Activated CD4-positive, alpha-beta T cell treated with anti-CD3 and anti-CD28 coated beads for 36 hours (primary cell): ENCODE results near the gene HDAC4. TPM values are rescaled to one million over a fixed set of nuclear protein-coding genes. Genes with fewer than 3 reads are reported as not detected.
A peak's percentile ranks its signal among the peaks of the same experiment; 100 is the strongest.

ENCODE experiments used
- ATAC-seq: fragments of 200-7000 bp; cut with Tn5 transposase; one replicate; pipeline ENCODE4 v1.10.0; 2021; ENCODE audit warnings: mild to moderate bottlenecking, moderate library complexity
- CTCF ChIA-PET: fragments of 350-600 bp; sonication (Branson Sonifier 250); formaldehyde crosslinking; loops from one replicate; lab custom pipeline; 2021; ENCODE audit warnings: antibody characterized with exemption; lab: Charles Lee
- POLR2A ChIA-PET: fragments of 350-600 bp; sonication (Branson Sonifier 250); formaldehyde crosslinking; loops from one replicate; lab custom pipeline; 2021; ENCODE audit warnings: antibody characterized with exemption, inconsistent platforms; lab: Charles Lee
- DNase-seq: peaks from one replicate; pipeline ENCODE4 v3.0.0-alpha.2; 2020
- H3K27ac Mint-ChIP-seq: one replicate; pipeline ENCODE4 v1.8.0; 2021; ENCODE audit warnings: mixed read lengths
- H3K27me3 Mint-ChIP-seq: one replicate; pipeline ENCODE4 v1.8.0; 2021; ENCODE audit warnings: mixed read lengths
- H3K36me3 Mint-ChIP-seq: one replicate; pipeline ENCODE4 v1.8.0; 2021; ENCODE audit warnings: low read depth, mixed read lengths
- H3K4me1 Mint-ChIP-seq: one replicate; pipeline ENCODE4 v1.8.0; 2021; ENCODE audit warnings: mixed read lengths
- H3K4me3 Mint-ChIP-seq: one replicate; pipeline ENCODE4 v1.8.0; 2021; ENCODE audit warnings: mild to moderate bottlenecking, moderate library complexity, mixed read lengths
- H3K9me3 Mint-ChIP-seq: one replicate; pipeline ENCODE4 v1.8.0; 2021; ENCODE audit warnings: low read depth, mixed read lengths
- intact Hi-C, 2 experiments: fragments of 100-400 bp; cut with DNase I in 1 of 2; cut with micrococcal nuclease in 1 of 2; formaldehyde crosslinking; loops; one replicate each; pipeline versions ENCODE4 v1.14.2 to v1.15.1; 2022 to 2024; cut with DNase I, micrococcal nuclease
- total RNA-seq, 2 experiments: library from RNA; stranded (reverse); gene quantifications; one replicate each; pipeline ENCODE4 v1.2.3, GENCODE V29; 2021

HDAC4 gene
- total RNA-seq, 2 experiments from 2014 or later: 25.4 to 30.4 TPM

DNA sequence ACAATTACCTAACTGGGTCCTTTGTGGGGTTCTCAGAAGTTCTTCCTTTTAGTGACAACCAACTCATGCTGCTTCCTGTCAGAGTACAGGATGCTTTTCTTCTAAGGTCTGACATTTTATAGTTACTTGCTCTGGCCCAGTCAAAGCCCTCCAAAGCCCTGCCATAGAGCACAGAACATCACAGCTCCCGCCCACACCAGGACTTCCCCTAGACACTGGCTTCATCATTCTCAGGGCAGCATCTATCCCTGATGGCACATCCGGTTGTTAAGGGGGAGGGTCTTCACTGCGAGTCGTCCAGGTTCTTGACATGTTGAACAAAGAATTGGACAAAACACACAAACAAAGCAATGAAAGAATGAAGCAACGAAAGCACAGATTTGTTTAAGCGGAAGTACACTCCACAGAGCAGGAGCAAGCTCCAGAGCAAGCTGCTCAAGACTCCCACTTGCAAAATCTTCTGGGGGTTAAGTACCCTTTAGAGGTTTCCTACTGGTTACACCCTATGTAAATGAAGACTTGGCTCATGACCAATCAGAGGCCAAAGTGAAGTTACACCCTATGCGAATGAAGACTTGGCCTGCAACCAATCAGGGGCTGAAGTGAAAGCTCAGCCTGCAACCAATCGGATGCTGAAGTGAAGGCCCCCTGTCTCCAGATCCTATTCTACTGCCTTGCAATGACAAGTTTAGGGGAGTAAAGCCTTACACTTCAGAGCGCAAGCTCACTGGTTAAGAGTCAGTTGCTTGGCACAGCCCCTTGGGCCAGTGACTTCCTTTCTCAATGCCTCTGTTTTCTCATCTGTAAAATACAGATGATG, 79.0 kb downstream of the HDAC4 start:
- Mint-ChIP-seq H3K9me3 (no peaks in the 10 kb centered on the region), H3K27me3 (peaks cover 5% of the 10 kb centered on the region), H3K4me3 (peak overlapping the region; percentile 39), H3K36me3 (peaks cover 33% of the 10 kb centered on the region), H3K4me1 (peaks cover 80% of the 10 kb centered on the region), H3K27ac (peak overlapping the region; percentile 91)
- POLR2A ChIA-PET: interaction anchor here (0.5 to 1.3 kb wide), 4 partner anchors 14 to 59 kb away, joined by 4 to 6 read pairs (median 5); no protein-coding TSS in a partner anchor
- DNase-seq: peak; percentile 87
- intact Hi-C loops: loop anchor here (1.0 to 5.0 kb wide), 4 partner anchors 24 to 79 kb away; partner anchors contain the start of gene HDAC4 (in 1 of the 2)
- ATAC-seq: peak; percentile 94
- CTCF ChIA-PET: interaction anchor here (0.6 to 1.7 kb wide), 5 partner anchors 24 to 60 kb away, joined by 3 to 6 read pairs (median 4); no protein-coding TSS in a partner anchor

DNA sequence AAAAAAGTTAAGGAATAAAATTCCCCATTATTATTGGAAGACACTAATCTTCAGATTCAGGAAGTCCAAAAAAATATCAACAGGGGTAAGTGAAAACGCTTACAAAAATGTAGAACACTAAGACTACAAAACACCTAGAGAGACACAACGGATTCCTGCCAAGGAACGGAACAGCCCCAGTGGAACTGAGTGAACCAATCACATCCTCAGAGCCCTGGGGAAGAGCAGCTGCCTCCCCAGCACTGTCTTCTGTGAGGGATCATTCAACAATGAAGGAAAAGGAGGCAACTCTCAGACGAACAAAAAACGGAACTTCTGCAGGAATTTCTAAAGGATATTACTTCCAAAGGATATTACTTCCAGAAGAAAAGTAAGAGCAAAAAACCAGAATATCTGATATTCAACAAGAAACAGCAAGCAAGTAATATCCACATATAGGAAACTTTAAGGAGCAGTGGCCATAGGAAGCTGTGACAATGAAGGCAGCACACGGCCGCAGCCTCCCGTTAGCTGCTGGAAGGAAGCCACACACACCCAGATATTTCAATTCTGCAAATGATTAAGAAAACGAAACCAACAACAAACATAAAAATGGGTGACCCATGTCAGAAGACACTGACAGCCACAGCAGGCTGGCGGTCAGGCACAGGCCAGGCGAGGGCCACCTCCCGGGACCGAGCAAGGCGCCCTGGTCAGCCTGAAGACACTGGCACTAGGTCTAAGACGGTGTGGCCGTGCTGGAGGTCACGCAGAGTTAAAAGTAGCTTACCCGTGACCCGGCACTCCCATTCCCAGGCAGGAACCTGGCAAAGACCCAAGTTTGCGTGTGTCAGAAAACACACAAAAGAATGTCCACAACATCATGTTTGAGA, 81.8 kb downstream of the HDAC4 start:
- Mint-ChIP-seq H3K27ac (peak overlapping the region; percentile 79), H3K36me3 (peaks cover 41% of the 10 kb centered on the region), H3K4me3 (peak overlapping the region; percentile 47), H3K9me3 (peaks cover 10% of the 10 kb centered on the region), H3K4me1 (peaks cover 73% of the 10 kb centered on the region), H3K27me3 (peaks cover under 1% of the 10 kb centered on the region)
- intact Hi-C loops: no loop called here
- POLR2A ChIA-PET: interaction anchor here (0.6 kb wide), 1 partner anchor 1240 kb away, joined by 3 read pairs; no protein-coding TSS in a partner anchor
- CTCF ChIA-PET: interaction anchor here (1.0 kb wide), 1 partner anchor 14 kb away, joined by 3 read pairs; no protein-coding TSS in a partner anchor
- ATAC-seq (no peak), DNase-seq (no peak)

DNA sequence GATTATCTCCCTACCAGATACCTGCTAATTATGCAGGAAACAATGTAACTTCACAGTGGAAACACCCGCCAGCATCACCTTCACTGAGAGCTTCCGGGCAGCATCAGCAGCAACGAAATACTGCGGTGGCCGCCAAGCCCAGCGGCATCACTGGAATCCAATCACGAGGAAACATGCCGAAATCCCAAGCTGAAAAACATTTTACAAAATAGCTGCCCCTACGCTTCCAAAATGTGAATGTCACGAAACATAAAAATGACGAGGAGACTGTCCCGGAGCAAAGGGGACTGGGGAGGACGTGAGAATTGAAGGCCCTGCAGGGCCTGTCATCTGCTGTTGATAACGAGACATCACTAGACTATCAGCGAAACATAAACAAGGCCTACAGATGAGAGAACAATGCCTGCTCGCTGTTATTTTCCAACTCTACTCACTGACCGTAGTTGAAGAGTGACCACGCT, 82.6 kb downstream of the HDAC4 start:
- H3K27me3 Mint-ChIP-seq: no peaks in the 10 kb centered on the region
- CTCF ChIA-PET: interaction anchor here (0.8 to 1.7 kb wide), 2 partner anchors 10 to 20 kb away, joined by 3 to 4 read pairs; no protein-coding TSS in a partner anchor
- peaks cover 66% of the 10 kb centered on the region for H3K4me1 Mint-ChIP-seq
- no peak for ATAC-seq
- H3K9me3 Mint-ChIP-seq: peaks cover 11% of the 10 kb centered on the region
- POLR2A ChIA-PET: no interaction called here
- intact Hi-C loops: no loop called here
- no peak overlapping the region for H3K27ac Mint-ChIP-seq
- DNase-seq: no peak
- no peak overlapping the region for H3K4me3 Mint-ChIP-seq
- peaks cover 37% of the 10 kb centered on the region for H3K36me3 Mint-ChIP-seq

DNA sequence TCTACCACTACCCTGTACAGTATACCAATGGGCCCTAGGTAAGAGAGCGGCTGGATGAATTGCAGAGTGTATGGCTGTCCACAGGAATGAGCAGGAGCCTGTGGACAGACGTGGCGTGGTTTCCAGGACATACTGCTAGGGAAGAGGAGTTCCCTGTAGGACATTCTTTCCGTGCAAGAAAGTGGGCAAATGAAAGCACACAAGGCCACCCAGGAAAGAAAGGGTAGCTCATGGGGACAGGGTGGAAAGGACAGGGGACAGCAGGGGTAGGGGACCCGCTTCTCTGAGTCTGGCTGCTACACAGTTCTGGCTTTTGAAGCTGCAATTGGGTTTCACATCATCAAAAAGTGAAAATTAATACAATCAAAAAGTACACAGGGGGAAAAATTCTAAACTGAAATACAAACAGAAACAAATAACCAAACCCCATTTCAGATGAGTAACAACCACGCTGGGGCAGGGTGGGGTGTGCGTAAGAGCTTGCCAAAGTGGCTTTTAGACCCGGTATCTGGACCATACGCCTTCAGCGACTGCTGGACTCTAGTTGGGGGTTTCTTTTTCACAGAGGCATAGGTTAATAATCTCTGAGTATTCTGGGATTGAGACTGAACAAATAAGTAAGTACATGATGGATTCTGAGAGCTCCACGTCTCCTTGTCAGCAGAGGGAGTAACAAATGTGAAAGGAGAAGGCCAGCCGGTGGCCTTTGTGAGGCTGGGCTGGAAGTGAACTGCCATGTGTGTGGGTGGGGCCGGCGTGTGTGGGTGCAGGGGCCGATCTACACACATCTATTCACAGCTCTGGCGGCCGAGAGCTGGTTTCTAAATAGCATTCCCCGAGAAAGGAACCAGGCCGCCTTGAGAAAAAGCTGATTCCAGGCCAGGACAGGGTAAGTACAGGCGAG, 84.0 kb downstream of the HDAC4 start:
- Mint-ChIP-seq H3K27me3 (no peaks in the 10 kb centered on the region), H3K9me3 (peaks cover 11% of the 10 kb centered on the region), H3K4me3 (no peak overlapping the region), H3K36me3 (peaks cover 29% of the 10 kb centered on the region), H3K4me1 (peaks cover 53% of the 10 kb centered on the region), H3K27ac (peak overlapping the region; percentile 47)
- intact Hi-C loops: no loop called here
- ChIA-PET CTCF (interaction anchor here (0.6 to 1.7 kb wide), 4 partner anchors 9 to 32 kb away, joined by 3 to 4 read pairs (median 3); no protein-coding TSS in a partner anchor), POLR2A (no interaction called here)
- DNase-seq (no peak), ATAC-seq (no peak)

GRCh38 chr2:239315308-239315707, 85.5 kb downstream of the HDAC4 start:
- H3K4me3 Mint-ChIP-seq: no peak overlapping the region
- ATAC-seq (no peak), DNase-seq (peak; percentile 6)
- peaks cover 11% of the 10 kb centered on the region for H3K9me3 Mint-ChIP-seq
- H3K27ac Mint-ChIP-seq: no peak overlapping the region
- peaks cover 40% of the 10 kb centered on the region for H3K4me1 Mint-ChIP-seq
- CTCF ChIA-PET: no interaction called here
- no peaks in the 10 kb centered on the region for H3K27me3 Mint-ChIP-seq
- peaks cover 23% of the 10 kb centered on the region for H3K36me3 Mint-ChIP-seq
- POLR2A ChIA-PET: no interaction called here
- intact Hi-C loops: no loop called here

DNA sequence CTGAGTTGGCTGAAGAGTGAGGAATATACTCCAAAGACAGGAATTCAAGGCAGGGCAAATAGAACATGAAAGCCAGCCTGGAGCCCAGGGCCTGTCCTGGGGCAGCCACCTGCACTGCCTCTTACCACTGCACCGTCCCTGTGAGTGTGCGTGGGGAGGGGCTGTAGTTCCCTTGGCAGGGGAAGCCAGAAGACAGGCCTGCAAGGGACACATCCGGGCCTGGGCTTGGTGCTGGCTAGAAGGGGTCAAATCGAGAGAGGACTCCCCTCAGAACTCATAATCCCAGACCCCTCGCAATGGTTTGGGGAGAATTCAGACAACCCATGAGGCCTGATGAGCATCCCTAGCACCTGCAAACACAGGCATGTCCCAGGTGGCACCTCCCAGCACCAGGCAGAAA, 87.0 kb downstream of the HDAC4 start:
- CTCF ChIA-PET: no interaction called here
- Mint-ChIP-seq H3K4me1 (peaks cover 32% of the 10 kb centered on the region), H3K27me3 (no peaks in the 10 kb centered on the region), H3K36me3 (peaks cover 23% of the 10 kb centered on the region), H3K9me3 (peaks cover 11% of the 10 kb centered on the region), H3K4me3 (no peak overlapping the region), H3K27ac (no peak overlapping the region)
- DNase-seq (no peak), ATAC-seq (no peak)
- POLR2A ChIA-PET: no interaction called here
- intact Hi-C loops: no loop called here

DNA sequence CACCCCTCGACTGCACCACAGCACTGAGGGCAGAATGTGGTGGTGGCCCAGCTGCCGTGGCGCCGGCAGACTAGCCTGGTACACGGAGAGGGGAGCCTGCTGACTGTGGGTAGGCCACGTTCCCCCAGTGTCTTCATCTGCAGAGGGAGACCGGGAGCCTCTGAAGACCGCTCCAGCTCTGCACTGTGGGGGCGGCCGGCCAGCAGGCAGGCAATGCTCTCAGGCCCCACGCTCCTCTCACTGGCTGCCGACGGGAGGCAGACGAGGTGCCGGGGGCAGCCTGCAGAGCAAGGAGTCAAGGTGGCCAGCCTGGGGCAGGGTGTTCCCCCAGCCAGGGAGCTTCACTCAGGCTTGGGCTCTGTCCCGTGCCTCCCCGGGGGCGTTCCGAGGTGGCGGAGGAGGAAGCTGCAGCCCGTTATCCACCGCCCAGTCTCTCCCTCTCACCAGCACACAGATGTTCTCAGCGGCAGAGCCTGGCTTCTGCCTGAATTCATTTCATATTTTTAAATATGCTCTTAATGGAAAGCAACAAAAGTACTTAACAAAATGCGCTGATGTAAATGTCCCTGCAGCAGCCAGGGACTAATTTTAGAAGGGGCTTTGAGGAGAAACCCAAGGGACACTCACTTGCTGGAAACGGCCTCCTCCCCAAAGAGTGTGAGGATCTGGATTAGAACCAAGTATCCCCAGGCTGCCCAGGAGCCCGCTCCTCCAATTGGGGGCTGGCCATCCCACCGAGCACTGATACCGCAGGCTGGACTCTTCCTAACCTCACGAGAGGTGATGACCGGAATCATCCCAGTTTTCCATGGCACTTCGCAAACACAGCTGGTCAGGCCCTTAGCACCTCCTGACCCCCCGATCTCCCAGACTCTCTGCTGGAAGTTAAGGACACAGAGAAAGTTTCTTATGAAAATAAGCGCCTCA, 87.8 kb downstream of the HDAC4 start:
- CTCF ChIA-PET: no interaction called here
- H3K4me3 Mint-ChIP-seq: no peak overlapping the region
- peaks cover 11% of the 10 kb centered on the region for H3K9me3 Mint-ChIP-seq
- POLR2A ChIA-PET: no interaction called here
- peaks cover 24% of the 10 kb centered on the region for H3K4me1 Mint-ChIP-seq
- no peaks in the 10 kb centered on the region for H3K27me3 Mint-ChIP-seq
- ATAC-seq (no peak), DNase-seq (peak; percentile 2)
- intact Hi-C loops: no loop called here
- H3K27ac Mint-ChIP-seq: no peak overlapping the region
- peaks cover 21% of the 10 kb centered on the region for H3K36me3 Mint-ChIP-seq

GRCh38 chr2:239312081-239312511, 88.7 kb downstream of the HDAC4 start:
- ChIA-PET POLR2A (no interaction called here), CTCF (no interaction called here)
- Mint-ChIP-seq H3K27me3 (no peaks in the 10 kb centered on the region), H3K4me1 (peaks cover 20% of the 10 kb centered on the region), H3K27ac (no peak overlapping the region), H3K4me3 (no peak overlapping the region), H3K36me3 (peaks cover 19% of the 10 kb centered on the region), H3K9me3 (peaks cover 11% of the 10 kb centered on the region)
- DNase-seq (no peak), ATAC-seq (no peak)
- intact Hi-C loops: no loop called here

- CTCF ChIA-PET: no interaction called here
- Mint-ChIP-seq H3K9me3 (peaks cover 11% of the 10 kb centered on the region), H3K4me1 (peaks cover 13% of the 10 kb centered on the region), H3K27me3 (no peaks in the 10 kb centered on the region), H3K4me3 (no peak overlapping the region), H3K27ac (no peak overlapping the region), H3K36me3 (peaks cover 19% of the 10 kb centered on the region)
- no peak for DNase-seq
- no peak for ATAC-seq
- intact Hi-C loops: no loop called here
- POLR2A ChIA-PET: no interaction called here
These were observed 89.4 kb downstream of the HDAC4 start for GRCh38 chr2:239311132-239312040.
